Stimulated activated CD4-positive, alpha-beta T cell treated with anti-CD3 and anti-CD28 coated beads, Interleukin-2, amount 100 ng/mL, for 4 hours (primary cell): ENCODE results near the gene PLEKHG4B.
"Not testable (repeated sequence)": the region's sequence is repeated elsewhere in the genome, so short reads cannot be mapped to it uniquely, and the experiment has no call there.

ENCODE experiments used
- DNase-seq: peaks from one replicate; pipeline ENCODE4 v3.0.0-alpha.2; 2020; ENCODE audit warnings: low read depth

The PLEKHG4B gene, protein sequence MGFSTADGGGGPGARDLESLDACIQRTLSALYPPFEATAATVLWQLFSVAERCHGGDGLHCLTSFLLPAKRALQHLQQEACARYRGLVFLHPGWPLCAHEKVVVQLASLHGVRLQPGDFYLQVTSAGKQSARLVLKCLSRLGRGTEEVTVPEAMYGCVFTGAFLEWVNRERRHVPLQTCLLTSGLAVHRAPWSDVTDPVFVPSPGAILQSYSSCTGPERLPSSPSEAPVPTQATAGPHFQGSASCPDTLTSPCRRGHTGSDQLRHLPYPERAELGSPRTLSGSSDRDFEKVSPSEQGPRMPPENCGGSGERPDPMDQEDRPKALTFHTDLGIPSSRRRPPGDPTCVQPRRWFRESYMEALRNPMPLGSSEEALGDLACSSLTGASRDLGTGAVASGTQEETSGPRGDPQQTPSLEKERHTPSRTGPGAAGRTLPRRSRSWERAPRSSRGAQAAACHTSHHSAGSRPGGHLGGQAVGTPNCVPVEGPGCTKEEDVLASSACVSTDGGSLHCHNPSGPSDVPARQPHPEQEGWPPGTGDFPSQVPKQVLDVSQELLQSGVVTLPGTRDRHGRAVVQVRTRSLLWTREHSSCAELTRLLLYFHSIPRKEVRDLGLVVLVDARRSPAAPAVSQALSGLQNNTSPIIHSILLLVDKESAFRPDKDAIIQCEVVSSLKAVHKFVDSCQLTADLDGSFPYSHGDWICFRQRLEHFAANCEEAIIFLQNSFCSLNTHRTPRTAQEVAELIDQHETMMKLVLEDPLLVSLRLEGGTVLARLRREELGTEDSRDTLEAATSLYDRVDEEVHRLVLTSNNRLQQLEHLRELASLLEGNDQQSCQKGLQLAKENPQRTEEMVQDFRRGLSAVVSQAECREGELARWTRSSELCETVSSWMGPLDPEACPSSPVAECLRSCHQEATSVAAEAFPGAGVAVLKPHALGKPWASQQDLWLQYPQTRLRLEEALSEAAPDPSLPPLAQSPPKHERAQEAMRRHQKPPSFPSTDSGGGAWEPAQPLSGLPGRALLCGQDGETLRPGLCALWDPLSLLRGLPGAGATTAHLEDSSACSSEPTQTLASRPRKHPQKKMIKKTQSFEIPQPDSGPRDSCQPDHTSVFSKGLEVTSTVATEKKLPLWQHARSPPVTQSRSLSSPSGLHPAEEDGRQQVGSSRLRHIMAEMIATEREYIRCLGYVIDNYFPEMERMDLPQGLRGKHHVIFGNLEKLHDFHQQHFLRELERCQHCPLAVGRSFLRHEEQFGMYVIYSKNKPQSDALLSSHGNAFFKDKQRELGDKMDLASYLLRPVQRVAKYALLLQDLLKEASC (N-terminal part only)

GRCh38 chr5:91556-92263, at the start of gene PLEKHG4B:
TSS of gene PLEKHG4B (plus strand) at chr5:92168. CDS start at chr5:92232, 64 bp downstream.
- DNase-seq = no peak

- DNase-seq = no peak
These were observed 49.7 kb upstream of the PLEKHG4B start for GRCh38 chr5:42250-42649.

GRCh38 chr5:48192-48591, 43.8 kb upstream of the PLEKHG4B start:
- no peak for DNase-seq

DNA sequence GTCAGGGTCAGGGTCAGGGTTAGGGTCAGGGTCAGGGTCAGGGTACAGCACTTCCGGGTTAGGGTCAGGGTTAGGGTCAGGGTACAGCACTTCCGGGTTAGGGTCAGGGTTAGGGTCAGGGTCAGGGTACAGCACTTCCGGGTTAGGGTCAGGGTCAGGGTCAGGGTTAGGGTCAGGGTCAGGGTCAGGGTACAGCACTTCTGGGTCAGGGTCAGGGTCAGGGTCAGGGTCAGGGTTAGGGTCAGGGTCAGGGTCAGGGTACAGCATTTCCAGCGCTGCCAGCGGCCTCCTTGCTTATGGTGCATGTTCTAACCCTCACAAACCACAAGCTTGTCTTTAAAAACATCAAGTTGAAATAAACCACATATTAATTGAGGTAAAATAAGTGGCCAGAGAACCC, 42.4 kb upstream of the PLEKHG4B start:
- DNase-seq = not testable (repeated sequence)

GRCh38 chr5:49953-50544, 41.9 kb upstream of the PLEKHG4B start:
- DNase-seq = no peak

DNA sequence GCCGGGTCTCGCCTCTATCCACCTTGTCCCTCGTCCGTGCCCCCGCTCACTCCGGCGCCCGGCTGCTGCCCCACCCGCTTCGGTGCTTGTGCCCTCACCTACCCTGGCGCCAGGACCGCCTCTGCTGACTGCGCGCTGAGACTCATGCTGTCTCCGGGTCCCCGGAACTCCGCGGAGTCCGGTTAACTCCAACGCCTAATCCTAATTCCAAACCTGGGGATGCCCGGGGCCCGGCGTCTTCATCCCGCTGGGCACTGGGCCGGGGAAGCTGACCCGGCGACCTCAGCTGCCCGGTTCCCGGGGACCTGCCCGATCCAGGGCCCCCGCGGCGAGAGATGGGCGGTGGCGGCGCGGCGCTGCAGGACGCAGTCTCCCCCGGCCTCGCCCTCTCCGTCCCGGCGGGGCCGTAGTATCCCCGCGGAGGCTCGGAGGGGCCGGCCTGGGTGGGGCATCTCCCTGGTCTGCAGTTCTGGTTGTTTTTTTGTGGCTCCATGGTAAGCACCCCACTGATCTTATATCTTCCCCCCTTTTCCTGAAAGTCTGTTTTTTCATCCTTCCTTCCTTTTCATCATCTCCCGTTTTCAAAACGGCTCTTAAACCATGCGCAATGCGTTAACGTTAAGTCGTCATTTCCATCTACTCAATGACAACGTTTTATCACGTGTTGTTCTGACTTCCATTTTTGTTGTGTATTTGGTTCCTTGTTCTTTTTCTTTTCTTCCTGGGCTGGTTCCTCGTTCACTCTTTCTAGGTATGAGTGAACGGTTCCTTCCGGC, 41.1 kb upstream of the PLEKHG4B start:
- DNase-seq = no peak

GRCh38 chr5:51500-51823, 40.5 kb upstream of the PLEKHG4B start:
- DNase-seq = no peak

GRCh38 chr5:53381-54174, 38.4 kb upstream of the PLEKHG4B start:
- DNase-seq = peak; percentile 22

DNA sequence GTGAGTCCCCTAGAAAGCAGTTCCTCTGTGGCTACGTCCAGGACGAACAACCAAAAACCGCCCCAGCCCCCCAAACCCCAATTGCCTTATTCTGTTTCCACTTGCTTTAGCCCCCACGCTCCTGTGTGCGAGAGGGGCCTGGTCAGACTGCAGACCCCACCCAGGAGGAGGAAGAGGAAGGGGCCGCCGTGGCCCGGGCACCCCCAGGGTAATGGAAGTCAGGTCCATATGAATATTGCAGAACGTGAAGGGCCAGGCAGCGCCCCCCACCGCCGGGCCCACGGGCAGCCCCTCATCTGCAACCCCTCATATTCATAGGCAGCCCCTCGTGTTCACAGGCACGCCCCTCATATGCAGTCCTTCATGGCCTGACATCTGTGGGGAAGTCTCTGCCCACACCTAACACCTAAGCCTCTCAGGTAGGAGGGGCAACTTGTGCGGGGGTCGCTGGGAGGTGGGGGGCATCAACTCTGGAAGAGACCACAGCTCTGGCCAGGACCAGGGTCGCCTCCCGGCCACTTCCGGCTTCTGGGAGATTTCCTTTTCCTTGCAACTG, 37.7 kb upstream of the PLEKHG4B start:
- no peak for DNase-seq

GRCh38 chr5:54876-55569, 36.9 kb upstream of the PLEKHG4B start:
- DNase-seq = no peak

DNA sequence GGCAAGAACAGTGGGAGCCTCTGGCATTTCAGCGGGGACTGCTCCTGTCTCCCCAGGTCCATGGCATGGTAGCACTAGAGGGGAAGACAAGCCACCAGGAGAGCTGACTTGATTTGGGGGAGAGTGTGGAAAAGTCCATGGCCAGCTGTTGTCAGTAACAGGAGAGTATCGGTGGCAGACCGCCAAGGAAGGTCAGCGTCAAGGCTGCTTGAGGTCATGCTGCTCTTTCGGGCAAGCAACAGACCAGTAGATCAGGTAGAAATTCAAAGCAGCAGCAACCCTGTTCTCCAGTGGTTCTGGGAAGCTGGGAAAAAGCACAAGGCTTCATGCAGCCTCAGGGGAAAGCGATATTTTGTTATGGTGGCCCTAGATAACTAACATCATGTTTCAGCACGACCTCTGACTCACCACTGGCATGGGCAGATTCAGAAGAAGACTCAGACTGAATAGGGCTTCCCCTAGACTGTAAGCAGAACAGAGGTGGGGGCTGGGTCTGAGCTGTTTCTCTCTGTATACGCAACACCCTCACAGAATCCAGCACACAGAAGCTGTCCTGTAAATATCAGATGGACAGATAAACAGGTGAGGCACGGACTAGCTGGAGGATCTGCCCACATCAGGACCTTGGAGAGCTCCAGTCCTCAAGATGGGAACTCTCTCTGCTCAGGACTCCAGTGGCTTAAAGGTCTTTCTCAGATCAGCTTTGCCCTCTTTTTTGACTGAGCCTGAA, 35.2 kb upstream of the PLEKHG4B start:
- DNase-seq = no peak

GRCh38 chr5:60250-60649, 31.7 kb upstream of the PLEKHG4B start:
- not testable (repeated sequence) for DNase-seq

DNA sequence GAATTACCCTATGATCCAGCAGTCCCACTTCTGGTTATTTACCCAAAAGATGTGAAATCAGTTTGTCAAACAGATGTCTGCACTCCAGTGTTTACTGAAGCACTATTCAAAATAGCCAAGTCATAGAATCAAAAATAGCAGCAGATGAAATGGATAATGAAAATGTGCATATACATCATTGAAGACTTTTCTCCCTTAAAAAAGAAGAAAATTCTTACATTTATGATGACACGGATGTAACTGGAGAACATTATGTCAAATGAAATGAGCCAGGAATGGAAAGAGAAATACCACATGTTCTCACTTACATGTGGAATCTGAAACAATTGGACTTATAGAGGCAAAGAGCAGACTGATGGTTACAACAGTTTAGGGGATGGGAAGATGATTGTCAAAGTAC, 21.5 kb upstream of the PLEKHG4B start:
- DNase-seq = no peak

DNA sequence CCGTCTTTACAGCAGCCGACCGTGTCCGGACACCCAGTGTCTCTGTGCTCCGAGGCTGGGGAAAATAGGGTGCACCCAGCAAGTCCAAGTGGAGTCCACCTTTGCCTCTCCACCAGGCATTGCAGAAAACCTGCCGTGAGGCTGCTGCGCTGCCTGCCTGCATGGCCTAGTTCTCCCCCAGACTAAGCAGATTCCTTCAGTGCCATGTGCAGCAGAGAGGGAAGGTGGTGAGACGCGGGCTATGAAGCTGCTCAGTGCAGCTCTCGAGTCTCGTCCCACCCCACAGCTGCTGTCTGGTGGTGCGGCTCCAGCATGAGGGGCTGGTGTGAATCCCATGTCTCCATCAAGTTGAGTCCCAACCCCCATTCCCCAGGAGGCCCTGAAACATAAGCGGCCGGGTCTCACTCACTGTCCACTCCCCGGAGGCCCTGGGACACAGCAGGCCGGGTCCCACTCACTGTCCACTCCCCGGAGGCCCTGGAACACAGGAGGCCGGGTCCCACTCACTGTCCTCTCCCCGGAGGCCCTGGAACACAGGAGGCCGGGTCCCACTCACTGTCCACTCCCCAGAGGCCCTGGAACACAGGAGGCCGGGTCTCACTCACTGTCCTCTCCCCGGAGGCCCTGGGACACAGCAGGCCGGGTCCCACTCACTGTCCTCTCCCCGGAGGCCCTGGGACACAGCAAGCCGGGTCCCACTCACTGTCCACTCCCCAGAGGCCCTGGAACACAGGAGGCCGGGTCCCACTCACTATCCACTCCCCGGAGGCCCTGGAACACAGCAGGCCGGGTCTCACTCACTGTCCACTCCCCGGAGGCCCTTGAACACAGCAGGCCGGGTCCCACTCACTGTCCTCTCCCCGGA, 19.4 kb upstream of the PLEKHG4B start:
- not testable (repeated sequence) for DNase-seq

- not testable (repeated sequence) for DNase-seq
These were observed 18.9 kb upstream of the PLEKHG4B start for GRCh38 chr5:73181-73447.

DNA sequence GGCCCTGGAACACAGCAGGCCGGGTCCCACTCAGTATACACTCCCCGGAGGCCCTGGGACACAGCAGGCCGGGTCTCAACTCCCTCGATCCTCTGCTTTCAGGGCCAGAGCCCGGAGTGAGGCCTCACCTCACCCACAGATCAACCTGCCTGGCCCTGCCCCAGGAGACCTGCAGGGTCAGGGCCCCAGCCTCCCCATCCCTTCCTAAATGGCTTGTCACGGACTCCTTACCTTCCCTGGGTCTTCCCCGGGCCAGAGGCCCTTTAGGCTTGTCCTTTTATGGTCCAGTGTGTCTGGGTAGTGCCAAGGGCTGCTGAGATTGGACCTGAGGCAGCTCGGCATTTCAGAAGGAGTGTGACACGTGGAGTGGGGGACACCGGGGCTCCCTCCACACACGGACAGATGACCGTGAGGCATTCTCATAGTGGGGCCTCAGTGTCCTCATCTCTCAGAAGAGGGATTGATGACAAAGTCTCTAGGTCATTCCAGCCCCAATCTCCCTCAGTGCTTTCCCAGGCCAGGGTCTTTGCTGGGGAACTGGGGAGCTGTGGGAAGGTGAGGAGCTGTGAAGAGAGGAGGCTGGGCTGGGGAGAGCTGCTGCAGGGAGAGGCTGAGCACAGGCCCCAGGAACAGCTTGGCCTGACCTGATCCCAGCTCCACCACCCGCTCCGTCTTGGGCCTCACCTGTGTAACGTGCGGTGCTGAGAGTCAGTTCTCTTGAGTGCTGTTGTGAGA, 18.0 kb upstream of the PLEKHG4B start:
- no peak for DNase-seq
